ENCODE results near the gene FN3KRP. TPM values are rescaled to one million over a fixed set of nuclear protein-coding genes. Genes with fewer than 3 reads are reported as not detected.
A peak's percentile ranks its signal among the peaks of the same experiment; 100 is the strongest.
"Not testable (repeated sequence)": the region's sequence is repeated elsewhere in the genome, so short reads cannot be mapped to it uniquely, and the experiment has no call there.

FN3KRP gene
- total RNA-seq, 4 donors from 2014 or later = 6.4 to 18.8 (median 12.3) TPM

DNA sequence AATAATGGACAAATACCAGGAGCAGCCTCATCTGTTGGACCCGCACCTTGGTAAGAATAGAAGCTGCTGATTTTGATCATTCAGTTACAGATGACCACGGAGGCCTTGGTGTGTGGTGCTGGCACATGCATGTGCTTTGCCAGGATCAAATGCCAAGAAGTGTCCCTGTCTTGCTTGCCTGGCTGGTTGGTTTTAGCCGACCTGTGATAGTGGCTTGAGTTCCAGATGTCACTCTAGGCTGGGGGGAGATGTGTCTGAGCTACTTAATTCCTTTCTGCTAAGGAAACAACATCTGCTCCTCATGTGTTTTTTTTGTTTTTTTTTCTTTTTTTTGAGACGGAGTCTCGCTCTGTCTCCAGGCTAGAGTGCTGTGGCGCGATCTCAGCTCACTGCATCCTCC is 39.7 kb downstream of the FN3KRP start:
- TF ChIP-seq, protein P1, sequence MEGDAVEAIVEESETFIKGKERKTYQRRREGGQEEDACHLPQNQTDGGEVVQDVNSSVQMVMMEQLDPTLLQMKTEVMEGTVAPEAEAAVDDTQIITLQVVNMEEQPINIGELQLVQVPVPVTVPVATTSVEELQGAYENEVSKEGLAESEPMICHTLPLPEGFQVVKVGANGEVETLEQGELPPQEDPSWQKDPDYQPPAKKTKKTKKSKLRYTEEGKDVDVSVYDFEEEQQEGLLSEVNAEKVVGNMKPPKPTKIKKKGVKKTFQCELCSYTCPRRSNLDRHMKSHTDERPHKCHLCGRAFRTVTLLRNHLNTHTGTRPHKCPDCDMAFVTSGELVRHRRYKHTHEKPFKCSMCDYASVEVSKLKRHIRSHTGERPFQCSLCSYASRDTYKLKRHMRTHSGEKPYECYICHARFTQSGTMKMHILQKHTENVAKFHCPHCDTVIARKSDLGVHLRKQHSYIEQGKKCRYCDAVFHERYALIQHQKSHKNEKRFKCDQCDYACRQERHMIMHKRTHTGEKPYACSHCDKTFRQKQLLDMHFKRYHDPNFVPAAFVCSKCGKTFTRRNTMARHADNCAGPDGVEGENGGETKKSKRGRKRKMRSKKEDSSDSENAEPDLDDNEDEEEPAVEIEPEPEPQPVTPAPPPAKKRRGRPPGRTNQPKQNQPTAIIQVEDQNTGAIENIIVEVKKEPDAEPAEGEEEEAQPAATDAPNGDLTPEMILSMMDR (IDR thresholded peaks at IDR 0.05) = no peak
- ATAC-seq (ENCODE audit: low FRiP score) = no peak
- no peak for DNase-seq (ENCODE audit: low spot score)

DNA sequence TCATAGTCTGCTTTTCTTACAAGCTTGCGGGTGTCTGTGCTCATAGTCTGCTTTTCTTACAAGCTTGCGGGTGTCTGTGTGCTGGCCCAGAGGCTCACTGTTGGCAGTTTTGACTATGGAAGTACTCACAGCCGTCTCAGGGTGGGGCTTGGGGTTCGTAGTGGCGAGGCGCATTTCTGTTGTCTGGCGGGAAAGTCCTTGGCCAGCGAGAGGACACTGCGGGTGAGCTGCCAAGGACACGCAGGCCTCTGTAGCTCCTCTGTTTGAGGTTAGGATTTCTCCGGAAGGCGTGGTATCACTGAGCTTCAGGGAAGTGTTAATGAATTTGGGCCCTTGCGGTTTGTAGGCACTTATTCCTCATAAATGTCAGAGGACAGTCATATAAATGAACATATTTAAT is 48.9 kb downstream of the FN3KRP start:
- TF ChIP-seq, protein P1 (IDR thresholded peaks at IDR 0.05) = no peak
- no peak for ATAC-seq (ENCODE audit: low FRiP score)

DNA sequence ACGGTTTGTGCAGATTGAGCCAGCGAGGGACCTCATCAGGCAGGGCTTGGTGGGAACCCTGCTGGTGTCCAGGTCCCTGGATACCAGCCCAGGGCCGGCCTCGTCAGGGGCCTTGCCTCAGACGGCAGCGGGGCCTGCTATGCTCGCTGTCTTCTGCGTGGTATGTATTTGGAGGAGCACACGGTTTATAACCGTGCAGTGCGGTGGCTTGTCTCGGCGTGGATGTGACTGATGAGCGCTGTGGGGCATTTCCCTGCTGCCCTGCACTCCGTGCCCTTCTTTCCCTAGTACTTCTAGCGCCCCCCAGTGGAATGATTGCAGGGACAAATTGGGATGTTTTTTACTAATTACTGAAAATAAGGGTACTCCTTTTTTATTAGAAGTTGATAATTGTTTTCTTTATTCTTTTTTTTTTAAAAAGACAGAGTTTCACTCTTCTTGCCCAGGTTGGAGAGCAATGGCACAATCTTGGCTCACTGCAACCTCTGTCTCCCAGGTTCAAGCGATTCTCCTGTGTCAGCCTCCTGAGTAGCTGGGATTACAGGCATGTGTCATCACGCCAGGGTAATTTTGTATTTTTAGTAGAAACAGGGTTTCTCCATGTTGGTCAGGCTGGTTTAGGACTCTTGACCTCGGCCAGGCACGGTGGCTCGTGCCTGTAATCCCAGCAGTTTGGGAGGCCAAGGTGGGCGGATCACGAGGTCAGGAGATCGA is 50.7 kb downstream of the FN3KRP start:
- TF ChIP-seq, protein P1 (IDR thresholded peaks at IDR 0.05) = no peak
- ATAC-seq (ENCODE audit: low FRiP score) = no peak

More for the DNA sequence above, 48.9 kb downstream of the FN3KRP start:
- DNase-seq (ENCODE audit: low spot score) = no peak

DNA sequence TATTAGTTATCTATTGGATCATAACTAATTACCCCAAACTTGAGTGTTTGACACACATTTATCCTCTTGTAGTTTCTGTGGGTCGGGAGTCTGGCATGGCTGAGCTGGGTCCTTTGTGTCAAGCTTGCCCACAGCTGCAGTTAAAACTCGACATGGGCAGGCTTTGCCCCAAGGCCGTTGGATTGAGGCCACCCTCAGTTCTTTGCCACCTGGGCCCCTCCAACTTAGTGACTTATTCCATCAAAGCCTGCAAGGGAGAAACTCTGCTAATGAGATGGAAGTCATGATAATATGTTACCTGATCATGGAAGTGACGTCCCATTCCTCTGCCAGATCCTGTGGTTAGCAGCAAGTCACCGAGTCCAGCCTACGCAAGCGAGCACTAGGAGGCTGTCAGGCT is 52.5 kb downstream of the FN3KRP start:
- no peak for ATAC-seq (ENCODE audit: low FRiP score)
- TF ChIP-seq, protein P1 (IDR thresholded peaks at IDR 0.05) = no peak

More for the DNA sequence above, 50.7 kb downstream of the FN3KRP start:
- peak; percentile 49 for DNase-seq (ENCODE audit: low spot score)

DNA sequence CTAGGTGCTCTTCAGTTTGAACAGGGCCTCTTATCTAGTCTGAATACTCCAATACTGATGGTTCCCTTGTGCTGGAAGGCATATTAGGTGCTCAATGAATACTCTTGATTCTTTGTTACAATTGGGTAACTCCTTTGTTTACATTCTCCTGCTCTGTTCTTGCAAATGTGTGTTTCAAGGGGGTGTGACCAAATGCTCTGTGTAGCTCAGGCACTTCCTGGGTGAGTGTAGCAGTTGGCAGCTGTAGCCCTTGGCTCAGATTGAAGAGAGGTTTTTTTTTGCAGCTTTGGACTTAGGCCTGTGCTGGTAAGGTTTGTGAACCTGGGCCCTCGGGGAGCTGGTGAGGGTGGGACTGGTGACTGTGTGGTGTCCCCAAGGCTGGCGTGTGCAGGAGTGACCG is 55.5 kb downstream of the FN3KRP start:
- TF ChIP-seq, protein P1 (IDR thresholded peaks at IDR 0.05) = no peak
- no peak for DNase-seq (ENCODE audit: low spot score)
- ATAC-seq (ENCODE audit: low FRiP score) = no peak

More for the DNA sequence above, 52.5 kb downstream of the FN3KRP start:
- no peak for DNase-seq (ENCODE audit: low spot score)

DNA sequence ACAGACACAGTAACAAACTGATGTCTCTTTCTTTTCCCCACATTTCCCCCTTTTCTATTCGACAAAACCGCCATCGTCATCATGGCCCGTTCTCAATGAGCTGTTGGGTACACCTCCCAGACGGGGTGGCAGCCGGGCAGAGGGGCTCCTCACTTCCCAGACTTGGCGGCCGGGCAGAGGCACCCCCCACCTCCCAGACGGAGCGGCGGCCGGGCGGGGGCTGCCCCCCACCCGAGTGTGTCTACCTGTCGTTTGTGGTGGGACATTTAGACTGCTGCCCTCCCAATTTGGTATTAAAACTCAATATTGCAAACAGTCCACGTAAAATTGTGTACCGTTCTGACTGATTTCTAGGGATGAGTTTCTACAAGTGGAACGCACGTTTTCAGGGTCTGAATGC is 58.0 kb downstream of the FN3KRP start:
- DNase-seq (ENCODE audit: low spot score); ATAC-seq (ENCODE audit: low FRiP score): not testable (repeated sequence)

DNA sequence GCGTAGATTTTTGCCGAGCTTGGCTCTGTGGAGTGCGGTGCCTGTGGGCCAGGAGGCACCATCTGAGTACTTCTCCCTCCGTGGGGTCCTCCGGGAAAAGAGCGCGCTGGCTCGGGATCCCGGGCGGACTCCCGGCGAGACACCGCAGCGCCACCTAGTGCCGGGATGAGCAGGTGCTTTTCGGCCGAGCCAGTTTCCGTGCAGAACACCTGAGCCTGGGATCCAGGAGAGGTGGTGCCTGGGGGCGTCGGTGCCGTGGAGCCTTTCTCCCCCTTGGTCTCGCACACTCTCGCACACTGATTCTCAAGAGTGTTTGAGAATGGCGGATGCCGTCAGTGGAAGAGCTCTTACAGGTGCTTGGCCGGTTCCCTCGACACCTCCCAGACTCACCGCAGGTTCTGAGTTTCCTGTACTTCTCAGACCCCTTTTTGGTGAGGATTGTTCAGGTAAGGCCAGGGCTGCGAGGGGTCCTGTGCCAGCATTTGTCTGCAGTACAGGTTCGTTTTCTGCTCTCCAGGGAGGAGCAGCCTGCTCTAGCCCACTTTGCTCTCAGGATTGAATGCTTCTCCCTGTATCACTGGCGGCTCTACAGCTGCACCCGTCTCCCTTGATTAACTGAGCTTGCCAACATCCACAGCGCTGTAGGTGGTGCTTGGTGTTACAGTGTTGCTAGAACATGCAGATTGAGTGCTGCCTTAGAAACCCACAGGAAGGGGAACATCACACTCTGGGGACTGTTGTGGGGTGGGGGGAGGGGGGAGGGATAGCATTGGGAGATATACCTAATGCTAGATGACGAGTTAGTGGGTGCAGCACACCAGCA is 58.7 kb downstream of the FN3KRP start:
- ATAC-seq (ENCODE audit: low FRiP score) (no peak), DNase-seq (ENCODE audit: low spot score) (peak; percentile 59)
- TF ChIP-seq, protein P1 (IDR thresholded peaks at IDR 0.05) = peak in 1 of 3 donors; percentile 26

Data from omental fat pad (tissue), 4 donors.